GM21786 (cell line): ENCODE results near the gene NOG.

Experiments
- ATAC-seq: cut with Tn5 transposase; IDR thresholded peaks from one replicate; pipeline ENCODE4 v1.9.1; 2021; ENCODE audit not compliant: unreplicated experiment

The NOG gene

GRCh38 chr17:56593646-56594319, at the start of gene NOG:
TSS of gene NOG (plus strand) at chr17:56593699. CDS start at chr17:56594224, 525 bp downstream.
- no peak for ATAC-seq

GRCh38 chr17:56545106-56545505, 48.4 kb upstream of the NOG start:
- ATAC-seq = no peak

GRCh38 chr17:56545930-56546329, 47.6 kb upstream of the NOG start:
- ATAC-seq = no peak

GRCh38 chr17:56548661-56549060, 44.8 kb upstream of the NOG start:
- ATAC-seq = no peak

GRCh38 chr17:56549501-56549900, 44.0 kb upstream of the NOG start:
- ATAC-seq = no peak

- ATAC-seq = no peak
Measured at GRCh38 chr17:56557682-56558081, 35.8 kb upstream of the NOG start.

GRCh38 chr17:56558088-56558487, 35.4 kb upstream of the NOG start:
- no peak for ATAC-seq

- no peak for ATAC-seq
Measured at GRCh38 chr17:56570199-56570598, 23.3 kb upstream of the NOG start.

- ATAC-seq = no peak
Measured at GRCh38 chr17:56571456-56571855, 22.0 kb upstream of the NOG start.

- ATAC-seq = no peak
Measured at GRCh38 chr17:56577190-56577842, 16.2 kb upstream of the NOG start.

- no peak for ATAC-seq
Measured at GRCh38 chr17:56577843-56578204, 15.7 kb upstream of the NOG start.

- ATAC-seq = no peak
Measured at GRCh38 chr17:56581635-56582627, 11.6 kb upstream of the NOG start.

GRCh38 chr17:56583772-56584171, 9.7 kb upstream of the NOG start:
- no peak for ATAC-seq

- no peak for ATAC-seq
Measured at GRCh38 chr17:56587298-56587697, 6.2 kb upstream of the NOG start.

GRCh38 chr17:56592487-56593085, 913 bp upstream of the NOG start:
- ATAC-seq = no peak

- no peak for ATAC-seq
Measured at GRCh38 chr17:56593086-56593645, 333 bp upstream of the NOG start.

GRCh38 chr17:56594320-56595107, 1.0 kb downstream of the NOG start:
- ATAC-seq = no peak

- ATAC-seq = no peak
Measured at GRCh38 chr17:56595108-56595418, 1.6 kb downstream of the NOG start.

GRCh38 chr17:56595831-56596690, 2.6 kb downstream of the NOG start:
- no peak for ATAC-seq
